Measurements from ENCODE around the gene DHDH.

The DHDH gene

GRCh38 chr19:48989701-48990291 is 56.3 kb downstream of the DHDH start:
- TF ChIP-seq CTCF (IDR thresholded peaks at IDR 0.05; ENCODE audit: low read depth, low read length, missing control alignments) = no peak
- no peak overlapping the region for H3K4me3 ChIP-seq (ENCODE audit: low read depth, low read length)
- DNase-seq (ENCODE audit: low read depth) = no peak
- in situ Hi-C loops (cut with HindIII; ENCODE audit: low sequenced_read_pairs) = loop anchor here (5.0 kb wide), 1 partner anchor 192 kb away; no protein-coding TSS in a partner anchor

GRCh38 chr19:48990400-48990799 is 56.9 kb downstream of the DHDH start:
- no peak for TF ChIP-seq CTCF (IDR thresholded peaks at IDR 0.05; ENCODE audit: low read depth, low read length, missing control alignments)
- in situ Hi-C loops (cut with HindIII; ENCODE audit: low sequenced_read_pairs) = no loop called here
- no peak overlapping the region for H3K4me3 ChIP-seq (ENCODE audit: low read depth, low read length)
- no peak for DNase-seq (ENCODE audit: low read depth)

DNA sequence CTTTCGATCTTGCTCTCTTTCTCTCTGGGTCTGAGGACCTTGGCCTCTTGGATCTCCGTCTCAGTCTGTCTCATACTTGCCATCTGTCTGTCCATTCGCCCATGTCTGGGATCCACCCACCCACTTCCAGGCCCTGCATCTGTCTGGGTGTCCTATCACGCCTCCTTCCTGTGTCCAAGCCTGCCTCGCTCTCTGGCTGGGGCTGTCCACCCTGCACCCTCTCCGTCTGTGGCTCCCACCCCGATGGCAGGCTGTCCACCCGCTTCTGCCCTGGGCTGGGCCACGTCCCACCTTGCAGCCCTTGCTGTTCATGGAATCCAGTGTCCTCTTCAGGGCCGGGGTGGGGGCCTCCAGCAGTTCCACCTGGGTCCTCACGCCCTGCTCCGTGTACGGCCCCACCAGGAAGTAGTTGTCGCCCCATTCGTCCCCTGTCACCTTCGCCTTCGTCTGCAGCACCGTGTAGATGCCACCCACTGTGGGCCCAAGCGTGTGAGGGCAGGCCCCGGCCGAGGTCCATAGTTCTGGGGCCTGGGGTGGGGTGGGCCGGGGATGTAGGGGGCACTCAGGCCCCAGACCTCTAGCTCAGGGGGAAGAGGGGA is 57.6 kb downstream of the DHDH start:
- H3K4me3 ChIP-seq (ENCODE audit: low read depth, low read length) = no peak overlapping the region
- DNase-seq (ENCODE audit: low read depth) = no peak
- in situ Hi-C loops (cut with HindIII; ENCODE audit: low sequenced_read_pairs) = no loop called here
- TF ChIP-seq CTCF (IDR thresholded peaks at IDR 0.05; ENCODE audit: low read depth, low read length, missing control alignments) = no peak

GRCh38 chr19:48991873-48992580 is 58.5 kb downstream of the DHDH start:
- no peak for TF ChIP-seq CTCF (IDR thresholded peaks at IDR 0.05; ENCODE audit: low read depth, low read length, missing control alignments)
- H3K4me3 ChIP-seq (ENCODE audit: low read depth, low read length) = peak overlapping the region; percentile 93
- in situ Hi-C loops (cut with HindIII; ENCODE audit: low sequenced_read_pairs) = no loop called here
- DNase-seq (ENCODE audit: low read depth) = peak; percentile 58

GRCh38 chr19:48992581-48993174 is 59.2 kb downstream of the DHDH start:
- no peak for TF ChIP-seq CTCF (IDR thresholded peaks at IDR 0.05; ENCODE audit: low read depth, low read length, missing control alignments)
- in situ Hi-C loops (cut with HindIII; ENCODE audit: low sequenced_read_pairs) = no loop called here
- H3K4me3 ChIP-seq (ENCODE audit: low read depth, low read length) = peak overlapping the region; percentile 93
- no peak for DNase-seq (ENCODE audit: low read depth)

GRCh38 chr19:48993175-48994034 is 59.9 kb downstream of the DHDH start, which contains the start of the genes GYS1 and RUVBL2:
Gene GYS1, minus strand, starts transcription at chr19:48993309. Its CDS starts 197 bp downstream, at chr19:48993112.
Gene RUVBL2, plus strand, starts transcription at chr19:48993887. Its CDS starts 25 bp downstream, at chr19:48993912.
- peak; percentile 99 for DNase-seq (ENCODE audit: low read depth)
- TF ChIP-seq CTCF (IDR thresholded peaks at IDR 0.05; ENCODE audit: low read depth, low read length, missing control alignments) = peak; percentile 86
- in situ Hi-C loops (cut with HindIII; ENCODE audit: low sequenced_read_pairs) = no loop called here

More at GRCh38 chr19:48993175-48994034, 59.9 kb downstream of the DHDH start, which contains the start of the genes GYS1 and RUVBL2:
- H3K4me3 ChIP-seq (ENCODE audit: low read depth, low read length) = peak within 1 kb of the TSS; percentile 93
